Activated T-cell treated with anti-CD3 and anti-CD28 coated beads, Interleukin-2, amount 50 U/mL, for 24 hours (primary cell): ENCODE data around the gene TPRN.

Source experiments
- DNase-seq: peaks from one replicate; pipeline ENCODE4 v3.0.0-alpha.2; 2020
- H3K27ac Mint-ChIP-seq: 2 replicates; pipeline ENCODE4 v1.8.0; 2020; ENCODE audit warnings: mild to moderate bottlenecking, mixed read lengths
- H3K27me3 Mint-ChIP-seq: 2 replicates; pipeline ENCODE4 v1.8.0; 2020; ENCODE audit warnings: mixed read lengths
- H3K36me3 Mint-ChIP-seq: 2 replicates; pipeline ENCODE4 v1.8.0; 2020; ENCODE audit warnings: low read depth, mixed read lengths
- H3K4me1 Mint-ChIP-seq: 2 replicates; pipeline ENCODE4 v1.8.0; 2020; ENCODE audit warnings: low read depth, mixed read lengths
- H3K4me3 Mint-ChIP-seq: 2 replicates; pipeline ENCODE4 v1.8.0; 2020; ENCODE audit warnings: mild to moderate bottlenecking, moderate library complexity, mixed read lengths
- H3K9me3 Mint-ChIP-seq: 2 replicates; pipeline ENCODE4 v1.8.0; 2020; ENCODE audit warnings: mixed read lengths

TPRN gene

GRCh38 chr9:137184881-137185660 is 15.5 kb downstream of the TPRN start:
- H3K4me3 Mint-ChIP-seq = no peak overlapping the region
- H3K27ac Mint-ChIP-seq = no peak overlapping the region
- H3K4me1 Mint-ChIP-seq = peaks cover 39% of the 10 kb centered on the region
- H3K36me3 Mint-ChIP-seq = peaks cover 82% of the 10 kb centered on the region
- H3K9me3 Mint-ChIP-seq = no peaks in the 10 kb centered on the region
- DNase-seq = no peak
- H3K27me3 Mint-ChIP-seq = no peaks in the 10 kb centered on the region

GRCh38 chr9:137183980-137184595 is 16.5 kb downstream of the TPRN start:
- no peaks in the 10 kb centered on the region for H3K9me3 Mint-ChIP-seq
- peaks cover 83% of the 10 kb centered on the region for H3K36me3 Mint-ChIP-seq
- H3K4me1 Mint-ChIP-seq = peaks cover 29% of the 10 kb centered on the region
- no peak for DNase-seq
- H3K27me3 Mint-ChIP-seq = no peaks in the 10 kb centered on the region
- H3K27ac Mint-ChIP-seq = no peak overlapping the region
- no peak overlapping the region for H3K4me3 Mint-ChIP-seq

- Mint-ChIP-seq H3K9me3 (no peaks in the 10 kb centered on the region), H3K27ac (no peak overlapping the region), H3K4me1 (peaks cover 26% of the 10 kb centered on the region), H3K27me3 (no peaks in the 10 kb centered on the region), H3K4me3 (no peak overlapping the region), H3K36me3 (peaks cover 84% of the 10 kb centered on the region)
- DNase-seq = no peak
These were observed 17.7 kb downstream of the TPRN start for GRCh38 chr9:137182836-137183235.

GRCh38 chr9:137181680-137182079 is 18.9 kb downstream of the TPRN start:
- Mint-ChIP-seq H3K36me3 (peaks cover 79% of the 10 kb centered on the region), H3K9me3 (no peaks in the 10 kb centered on the region)

GRCh38 chr9:137180491-137180890 is 20.1 kb downstream of the TPRN start:
- DNase-seq = no peak
- H3K4me1 Mint-ChIP-seq = peaks cover 5% of the 10 kb centered on the region
- H3K27me3 Mint-ChIP-seq = no peaks in the 10 kb centered on the region
- no peak overlapping the region for H3K27ac Mint-ChIP-seq
- no peaks in the 10 kb centered on the region for H3K9me3 Mint-ChIP-seq
- H3K4me3 Mint-ChIP-seq = no peak overlapping the region
- H3K36me3 Mint-ChIP-seq = peaks cover 68% of the 10 kb centered on the region

More at GRCh38 chr9:137181680-137182079, 18.9 kb downstream of the TPRN start:
- Mint-ChIP-seq H3K4me3 (no peak overlapping the region), H3K27ac (no peak overlapping the region), H3K27me3 (no peaks in the 10 kb centered on the region), H3K4me1 (peaks cover 16% of the 10 kb centered on the region)
- DNase-seq = no peak

- Mint-ChIP-seq H3K4me1 (peaks cover 4% of the 10 kb centered on the region), H3K27ac (no peak overlapping the region), H3K4me3 (no peak overlapping the region), H3K27me3 (no peaks in the 10 kb centered on the region), H3K9me3 (no peaks in the 10 kb centered on the region), H3K36me3 (peaks cover 64% of the 10 kb centered on the region)
- DNase-seq = no peak
These were observed 20.8 kb downstream of the TPRN start for GRCh38 chr9:137179761-137180160.

- DNase-seq = no peak
- no peaks in the 10 kb centered on the region for H3K9me3 Mint-ChIP-seq
- no peak overlapping the region for H3K27ac Mint-ChIP-seq
- no peak overlapping the region for H3K4me3 Mint-ChIP-seq
- H3K36me3 Mint-ChIP-seq = peaks cover 58% of the 10 kb centered on the region
- H3K4me1 Mint-ChIP-seq = peaks cover 7% of the 10 kb centered on the region
- H3K27me3 Mint-ChIP-seq = peaks cover 1% of the 10 kb centered on the region
These were observed 21.5 kb downstream of the TPRN start for GRCh38 chr9:137178939-137179630.

GRCh38 chr9:137178201-137178938 is 22.2 kb downstream of the TPRN start:
- H3K9me3 Mint-ChIP-seq = no peaks in the 10 kb centered on the region
- H3K4me1 Mint-ChIP-seq = peaks cover 7% of the 10 kb centered on the region
- peaks cover 6% of the 10 kb centered on the region for H3K27me3 Mint-ChIP-seq
- no peak overlapping the region for H3K27ac Mint-ChIP-seq
- H3K36me3 Mint-ChIP-seq = peaks cover 51% of the 10 kb centered on the region
- no peak for DNase-seq
- no peak overlapping the region for H3K4me3 Mint-ChIP-seq

GRCh38 chr9:137176302-137177182 is 24.0 kb downstream of the TPRN start:
- Mint-ChIP-seq H3K27me3 (peaks cover 23% of the 10 kb centered on the region), H3K4me1 (peaks cover 7% of the 10 kb centered on the region), H3K4me3 (no peak overlapping the region), H3K9me3 (no peaks in the 10 kb centered on the region), H3K27ac (no peak overlapping the region), H3K36me3 (peaks cover 34% of the 10 kb centered on the region)
- peak; percentile 46 for DNase-seq

- H3K36me3 Mint-ChIP-seq = peaks cover 26% of the 10 kb centered on the region
These were observed 25.1 kb downstream of the TPRN start for GRCh38 chr9:137175345-137175961.

GRCh38 chr9:137174722-137175293 is 25.7 kb downstream of the TPRN start:
- no peak overlapping the region for H3K27ac Mint-ChIP-seq
- H3K36me3 Mint-ChIP-seq = peaks cover 22% of the 10 kb centered on the region
- no peak overlapping the region for H3K4me3 Mint-ChIP-seq
- H3K4me1 Mint-ChIP-seq = peaks cover 7% of the 10 kb centered on the region
- H3K27me3 Mint-ChIP-seq = peaks cover 39% of the 10 kb centered on the region
- DNase-seq = no peak
- H3K9me3 Mint-ChIP-seq = no peaks in the 10 kb centered on the region

More at GRCh38 chr9:137175345-137175961, 25.1 kb downstream of the TPRN start:
- Mint-ChIP-seq H3K9me3 (no peaks in the 10 kb centered on the region), H3K27me3 (peaks cover 33% of the 10 kb centered on the region), H3K27ac (no peak overlapping the region), H3K4me3 (no peak overlapping the region), H3K4me1 (peaks cover 7% of the 10 kb centered on the region)
- no peak for DNase-seq

GRCh38 chr9:137173796-137174664 is 26.5 kb downstream of the TPRN start:
- peaks cover 15% of the 10 kb centered on the region for H3K36me3 Mint-ChIP-seq
- peaks cover 42% of the 10 kb centered on the region for H3K27me3 Mint-ChIP-seq

More at GRCh38 chr9:137173796-137174664, 26.5 kb downstream of the TPRN start:
- no peak overlapping the region for H3K27ac Mint-ChIP-seq
- no peak for DNase-seq
- no peak overlapping the region for H3K4me3 Mint-ChIP-seq
- H3K4me1 Mint-ChIP-seq = peaks cover 7% of the 10 kb centered on the region
- no peaks in the 10 kb centered on the region for H3K9me3 Mint-ChIP-seq
